HCT116 (cell line): ENCODE results near the gene MED27. TPM values are rescaled to one million over a fixed set of nuclear protein-coding genes. Genes with fewer than 3 reads are reported as not detected.

Experiments used
- ATAC-seq: fragments of 200-7000 bp; cut with Tn5 transposase; 2 replicates; pipeline ENCODE4 v1.9.1; 2020; ENCODE audit warnings: mild to moderate bottlenecking, moderate library complexity
- BruUV-seq: library from RNA; stranded (reverse); fragments of 400-500 nt; replicated peaks from 2 replicates; lab custom pipeline; 2021; lab: Mats Ljungman, UMichigan
- CTCF ChIA-PET: fragments of 300-600 bp; sonication (Branson Sonifier 250); formaldehyde crosslinking; loops from one replicate; lab custom pipeline; 2021; ENCODE audit warnings: antibody characterized with exemption; lab: Charles Lee
- POLR2A ChIA-PET: fragments of 300-600, 350-600 bp; sonication (Branson Sonifier 250); formaldehyde crosslinking; loops from one replicate; lab custom pipeline; 2021; ENCODE audit warnings: antibody characterized with exemption; lab: Charles Lee
- RAD21 ChIA-PET, 2 experiments: fragments of 300-600 bp; sonication (Branson Sonifier 250); formaldehyde crosslinking; loops; one replicate each; lab custom pipeline; 2023; ENCODE audit warnings: low total read pairs in 2 of 2; ENCODE audit not compliant: uncharacterized antibody in 2 of 2, unreplicated experiment in 2 of 2, low non-redundant PET in 1 of 2; lab: Charles Lee
- DNase-seq: peaks from one replicate; pipeline ENCODE4 v3.0.0-alpha.2; 2010; ENCODE audit warnings: low read depth, low spot score
- H2AFZ ChIP-seq: fragments of 200-600 bp; shearing (Covaris generic), sonication (generic); 2 replicates; pipeline ENCODE4 v1.6.1; 2017; ENCODE audit warnings: low read depth, mixed run types, mixed read lengths, antibody characterized with exemption, low read length; ENCODE audit not compliant: poor library complexity, severe bottlenecking
- H3K27ac ChIP-seq: 2 replicates; pipeline ENCODE4 v1.5.1; 2012; ENCODE audit warnings: low read depth, low read length
- H3K27me3 ChIP-seq: fragments of 200-600 bp; sonication (generic); 2 replicates; pipeline ENCODE4 v1.6.1; 2016; ENCODE audit warnings: mixed run types, low read length, mixed read lengths; ENCODE audit not compliant: insufficient read depth
- H3K36me3 ChIP-seq, 2 experiments: fragments of 200-500 bp in 1 of 2; fragments of 200-600 bp in 1 of 2; sonication (Bioruptor generic) in 1 of 2; sonication (generic) in 1 of 2; 2 replicates each; pipeline versions ENCODE4 v1.5.1 to v1.6.1; 2014 to 2016; ENCODE audit warnings: low read length in 2 of 2, inconsistent platforms in 1 of 2, mixed read lengths in 1 of 2, mixed run types in 1 of 2; ENCODE audit not compliant: insufficient read depth in 2 of 2, control insufficient read depth in 1 of 2
- H3K4me1 ChIP-seq, 2 experiments: fragments of 200-600 bp in 1 of 2; sonication (generic) in 1 of 2; 2 replicates each; pipeline versions ENCODE4 v1.5.1 to v1.6.1; 2012 to 2017; ENCODE audit warnings: low read length in 2 of 2, inconsistent platforms in 1 of 2, mild to moderate bottlenecking in 1 of 2, mixed read lengths in 1 of 2, mixed run types in 1 of 2, moderate library complexity in 1 of 2; ENCODE audit not compliant: insufficient read depth in 2 of 2, control insufficient read depth in 1 of 2
- H3K4me2 ChIP-seq: fragments of 200-600 bp; sonication (generic); 2 replicates; pipeline ENCODE4 v1.6.1; 2017; ENCODE audit warnings: mixed run types, low read length, mixed read lengths
- H3K4me3 ChIP-seq, 2 experiments: fragments of 200-600 bp in 1 of 2; sonication (generic) in 1 of 2; replicated peaks in 1 of 2; 2 replicates each; pipeline ENCODE4 v1.5.1; 2011 to 2016; ENCODE audit warnings: low read length in 2 of 2, control low read depth in 1 of 2, low read depth in 1 of 2, mild to moderate bottlenecking in 1 of 2, mixed read lengths in 1 of 2, mixed run types in 1 of 2
- H3K79me2 ChIP-seq: fragments of 200-600 bp; sonication (generic); 2 replicates; pipeline ENCODE4 v1.6.1; 2017; ENCODE audit warnings: mild to moderate bottlenecking, mixed run types, low read length, moderate library complexity, mixed read lengths; ENCODE audit not compliant: insufficient read depth
- H3K9ac ChIP-seq: fragments of 200-600 bp; sonication (generic); 2 replicates; pipeline ENCODE4 v1.6.1; 2016; ENCODE audit warnings: low read length, mixed read lengths
- H3K9me2 ChIP-seq: fragments of 200-600 bp; sonication (generic), shearing (Covaris generic); 2 replicates; pipeline ENCODE4 v1.6.1; 2017; ENCODE audit warnings: mixed run types, mild to moderate bottlenecking, moderate library complexity; ENCODE audit not compliant: insufficient read depth
- H3K9me3 ChIP-seq, 2 experiments: fragments of 200-500 bp in 1 of 2; fragments of 200-600 bp in 1 of 2; sonication (Bioruptor generic) in 1 of 2; sonication (generic) in 1 of 2; 2 replicates each; pipeline ENCODE4 v1.6.1; 2014 to 2017; ENCODE audit warnings: low read length in 2 of 2, mixed read lengths in 2 of 2, inconsistent platforms in 1 of 2, low read depth in 1 of 2, mild to moderate bottlenecking in 1 of 2, mixed run types in 1 of 2, moderate library complexity in 1 of 2; ENCODE audit not compliant: control insufficient read depth in 1 of 2, insufficient read depth in 1 of 2
- H4K20me1 ChIP-seq: fragments of 200-600 bp; sonication (generic), shearing (Covaris generic); 2 replicates; pipeline ENCODE4 v1.6.1; 2017; ENCODE audit warnings: mixed run types, mild to moderate bottlenecking, moderate library complexity; ENCODE audit not compliant: insufficient read depth
- CBX3 ChIP-seq: IDR thresholded peaks from 2 replicates; pipeline ENCODE4 v1.6.1; 2012; ENCODE audit warnings: low read depth
- CTCF ChIP-seq, 3 experiments: fragments of 200-600 bp in 1 of 3; sonication (generic) in 1 of 3; IDR thresholded peaks in 2 of 3; conservative IDR thresholded peaks in 1 of 3; 2 replicates each; pipeline ENCODE4 v1.5.1; 2012 to 2017; ENCODE audit warnings: low read depth in 2 of 3, low read length in 2 of 3, antibody characterized with exemption in 1 of 3, borderline replicate concordance in 1 of 3, control low read depth in 1 of 3, mild to moderate bottlenecking in 1 of 3, mixed read lengths in 1 of 3, mixed run types in 1 of 3, moderate library complexity in 1 of 3; ENCODE audit not compliant: insufficient read depth in 1 of 3
- TCF7L2 ChIP-seq: IDR thresholded peaks from 2 replicates; pipeline ENCODE4 v1.7.0; 2011; ENCODE audit warnings: borderline replicate concordance, inconsistent platforms; ENCODE audit not compliant: insufficient read depth, insufficient read length; ENCODE audit errors: extremely low read depth
- YY1 ChIP-seq: IDR thresholded peaks from 2 replicates; pipeline ENCODE4 v1.6.1; 2011; ENCODE audit warnings: low read length, low read depth, moderate library complexity, mild to moderate bottlenecking; ENCODE audit not compliant: insufficient replicate concordance; ENCODE audit errors: extremely low read depth
- ZBTB33 ChIP-seq: IDR thresholded peaks from 2 replicates; pipeline ENCODE4 v1.6.1; 2011; ENCODE audit warnings: mild to moderate bottlenecking, low read length, moderate library complexity; ENCODE audit not compliant: insufficient replicate concordance; ENCODE audit errors: extremely low read depth
- ZNF274 ChIP-seq: fragments of 200-500 bp; sonication (Bioruptor generic); IDR thresholded peaks from 2 replicates; pipeline ENCODE4 v1.6.1; 2014; ENCODE audit warnings: mild to moderate bottlenecking, low read depth, low read length, inconsistent platforms
- intact Hi-C: fragments of 100-400 bp; cut with micrococcal nuclease; formaldehyde crosslinking; loops from 2 replicates; pipeline ENCODE4 v1.10.0; 2022
- total RNA-seq: library from RNA; stranded (reverse); gene quantifications from one replicate; pipeline ENCODE4 v1.2.1, GENCODE V29; 2021; ENCODE audit not compliant: unreplicated experiment

The MED27 gene
- total RNA-seq, 1 experiment from 2014 or later: 26.9 TPM

GRCh38 chr9:132108728-132109127 is 29.1 kb upstream of the MED27 start:
- no peak for DNase-seq
- no peak for ATAC-seq
- ChIA-PET POLR2A (no interaction called here), RAD21 (no interaction called here)
- no peaks in the 10 kb centered on the region for H4K20me1 ChIP-seq
- intact Hi-C loops: no loop called here
- no peaks in the 10 kb centered on the region for H3K36me3 ChIP-seq
- H3K4me1 ChIP-seq: no peaks in the 10 kb centered on the region
- no TSS peak for BruUV-seq
- no peak overlapping the region for H3K27ac ChIP-seq
- peaks cover 32% of the 10 kb centered on the region for H3K27me3 ChIP-seq
- no peak overlapping the region for H3K4me2 ChIP-seq
- H3K9me2 ChIP-seq: no peaks in the 10 kb centered on the region
- no peaks in the 10 kb centered on the region for H3K79me2 ChIP-seq
- no peak overlapping the region for H2AFZ ChIP-seq
- no peaks in the 10 kb centered on the region for H3K9me3 ChIP-seq
- TF ChIP-seq ZNF274: no peak
- TF ChIP-seq ZBTB33: no peak
- TF ChIP-seq TCF7L2: no peak
- TF ChIP-seq CTCF (IDR thresholded peaks at IDR 0.05 in 2 of 3, conservative IDR thresholded peaks at IDR 0.05 in 1 of 3; ENCODE audit: borderline replicate concordance in 1 of 3, insufficient read depth in 1 of 3, low read depth in 2 of 3, low read length in 2 of 3): no peak
- no peak for TF ChIP-seq CBX3
- TF ChIP-seq YY1: no peak
- TF ChIP-seq, all 23 proteins: peak for 0
- CTCF ChIA-PET: no interaction called here
- H3K4me3 ChIP-seq: no peak overlapping the region
- no peak overlapping the region for H3K9ac ChIP-seq
